GM12874 (cell line): ENCODE results near the gene GDF10.

Source experiments
- TF ChIP-seq, protein P1 (sequence below): IDR thresholded peaks from 2 replicates; pipeline ENCODE4 v1.5.1; 2011; ENCODE audit warnings: low read depth, mild to moderate bottlenecking, control low read depth, low read length, moderate library complexity; ENCODE audit not compliant: insufficient read depth

GDF10 gene

DNA sequence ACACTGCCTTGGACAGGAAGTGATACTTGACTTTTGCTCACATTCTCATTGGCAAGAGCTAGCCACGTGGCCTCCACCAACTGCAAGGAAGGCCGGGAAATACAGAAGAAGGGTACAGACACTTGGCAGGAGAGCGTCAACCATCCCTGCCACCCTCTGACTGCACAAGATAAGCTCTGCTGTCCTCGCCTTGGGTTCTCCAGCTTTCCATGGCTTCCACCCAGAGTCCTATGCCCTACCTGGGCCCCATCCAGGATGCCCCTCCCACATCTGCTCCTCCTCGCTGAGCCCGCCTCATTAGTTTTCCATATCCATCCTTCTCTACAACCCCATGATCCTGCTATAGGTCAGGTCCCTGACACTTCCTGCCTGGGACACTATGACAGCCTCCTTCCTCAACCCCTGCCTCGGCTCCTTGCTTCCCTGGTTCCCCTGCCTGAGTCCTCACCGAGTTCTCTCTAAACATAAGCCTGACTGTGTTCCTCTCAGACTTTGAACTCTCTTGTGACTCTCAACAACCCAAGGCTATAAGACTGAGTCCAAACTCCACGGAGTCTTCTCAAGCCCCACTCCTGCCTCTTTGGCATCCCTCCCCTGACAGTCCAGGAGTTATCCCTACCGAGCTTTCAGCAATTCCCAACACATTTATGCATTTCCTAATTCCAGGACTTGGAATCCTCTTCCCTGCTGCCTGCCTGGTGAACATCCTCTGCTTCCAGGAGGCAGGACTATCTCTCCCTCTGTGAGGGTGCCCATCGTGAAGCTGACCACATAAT is 23.2 kb upstream of the GDF10 start:
- TF ChIP-seq, protein P1, sequence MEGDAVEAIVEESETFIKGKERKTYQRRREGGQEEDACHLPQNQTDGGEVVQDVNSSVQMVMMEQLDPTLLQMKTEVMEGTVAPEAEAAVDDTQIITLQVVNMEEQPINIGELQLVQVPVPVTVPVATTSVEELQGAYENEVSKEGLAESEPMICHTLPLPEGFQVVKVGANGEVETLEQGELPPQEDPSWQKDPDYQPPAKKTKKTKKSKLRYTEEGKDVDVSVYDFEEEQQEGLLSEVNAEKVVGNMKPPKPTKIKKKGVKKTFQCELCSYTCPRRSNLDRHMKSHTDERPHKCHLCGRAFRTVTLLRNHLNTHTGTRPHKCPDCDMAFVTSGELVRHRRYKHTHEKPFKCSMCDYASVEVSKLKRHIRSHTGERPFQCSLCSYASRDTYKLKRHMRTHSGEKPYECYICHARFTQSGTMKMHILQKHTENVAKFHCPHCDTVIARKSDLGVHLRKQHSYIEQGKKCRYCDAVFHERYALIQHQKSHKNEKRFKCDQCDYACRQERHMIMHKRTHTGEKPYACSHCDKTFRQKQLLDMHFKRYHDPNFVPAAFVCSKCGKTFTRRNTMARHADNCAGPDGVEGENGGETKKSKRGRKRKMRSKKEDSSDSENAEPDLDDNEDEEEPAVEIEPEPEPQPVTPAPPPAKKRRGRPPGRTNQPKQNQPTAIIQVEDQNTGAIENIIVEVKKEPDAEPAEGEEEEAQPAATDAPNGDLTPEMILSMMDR = no peak

DNA sequence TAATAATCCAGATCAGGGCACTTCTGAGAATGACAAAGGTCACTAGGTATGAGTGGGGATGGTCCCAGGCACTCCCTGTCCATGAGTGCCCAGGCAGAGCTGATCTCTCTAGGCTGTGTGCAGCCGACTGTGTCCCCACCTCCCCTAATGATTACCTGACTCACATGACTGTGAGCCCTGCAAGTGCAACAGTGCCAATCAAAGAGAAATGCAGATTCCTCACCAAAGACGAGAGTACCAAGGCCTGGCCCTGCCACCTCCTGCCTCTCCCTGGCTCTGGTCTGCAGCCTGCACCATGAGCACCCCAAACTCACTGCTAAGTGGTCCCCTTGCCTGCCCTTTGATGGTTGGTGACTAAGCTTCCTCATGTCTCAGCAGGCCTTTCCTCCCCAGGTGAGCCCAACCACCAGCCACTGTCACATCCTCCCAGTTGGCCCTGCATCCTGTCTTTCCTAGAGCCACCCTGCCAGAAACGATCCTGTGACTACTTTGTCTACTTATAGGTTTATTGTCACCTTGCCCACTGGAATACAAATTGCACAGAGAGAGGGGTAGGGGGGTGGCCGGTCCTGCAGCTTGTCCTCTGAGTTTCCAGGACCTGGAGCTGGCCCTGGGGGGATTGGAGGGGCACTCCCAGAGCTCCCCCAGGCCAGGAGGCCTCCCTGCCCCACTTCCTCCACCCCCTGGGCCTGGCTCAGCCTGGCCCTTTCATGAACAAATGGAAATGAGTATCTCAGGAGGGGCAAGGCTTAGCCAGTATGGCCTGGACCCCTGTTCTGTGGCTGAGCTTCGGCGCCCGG is 22.4 kb upstream of the GDF10 start:
- TF ChIP-seq, protein P1 = no peak

DNA sequence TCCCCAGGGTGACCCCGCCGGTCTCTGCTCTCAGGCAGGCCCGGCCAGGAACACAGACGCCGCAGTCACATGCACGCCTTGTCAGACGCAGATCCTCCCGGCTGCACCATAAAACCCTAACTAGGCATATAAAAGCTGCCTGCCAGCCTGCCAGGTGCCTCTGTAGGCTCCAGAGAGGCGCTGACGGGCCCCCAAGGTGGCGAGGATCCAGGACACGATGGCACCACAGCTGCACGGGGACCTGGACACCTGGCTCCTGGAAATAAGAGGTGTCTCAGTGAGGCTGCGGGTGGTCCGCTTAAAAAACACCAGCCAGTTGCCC is 21.9 kb upstream of the GDF10 start:
- TF ChIP-seq, protein P1 = no peak

DNA sequence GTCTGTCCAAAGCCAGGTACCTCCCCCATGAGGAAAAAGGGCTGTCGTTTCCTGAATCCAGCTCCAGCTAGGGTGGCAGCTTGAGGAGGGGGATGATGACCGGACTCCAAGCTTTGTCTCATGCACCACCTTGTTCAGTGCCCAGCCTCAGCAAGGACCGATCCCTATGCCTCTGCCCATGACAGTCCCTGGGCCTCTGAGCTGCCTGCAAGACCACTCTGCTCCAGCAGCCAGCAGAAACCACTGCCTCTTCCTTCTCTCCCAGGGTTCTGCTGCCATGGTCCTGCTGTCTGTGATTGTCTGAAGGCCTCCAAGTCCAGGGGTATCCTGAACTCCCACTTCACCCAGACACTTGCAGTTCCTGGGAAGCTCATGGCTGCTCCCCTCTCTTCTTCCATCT is 21.3 kb upstream of the GDF10 start:
- TF ChIP-seq, protein P1 = no peak

DNA sequence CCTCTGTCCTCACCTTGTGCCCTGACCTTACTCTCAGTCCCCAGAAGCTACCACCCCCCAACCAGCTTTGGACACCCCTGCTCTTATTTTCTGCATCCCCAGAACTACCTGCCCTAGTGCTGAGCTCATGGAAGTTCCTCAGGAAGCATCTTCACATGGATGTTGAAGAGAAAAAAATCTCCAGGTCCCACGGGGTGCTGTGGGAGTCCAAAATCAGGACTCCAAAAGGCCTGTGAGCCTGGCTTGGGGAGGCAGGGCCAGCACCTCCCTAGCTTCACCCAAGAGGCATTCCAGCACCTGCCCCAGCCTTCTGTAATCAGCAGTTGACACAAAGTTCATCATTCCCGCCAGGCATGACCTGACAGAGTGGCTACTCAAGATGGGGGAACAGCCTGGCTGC is 20.7 kb upstream of the GDF10 start:
- TF ChIP-seq, protein P1 = no peak

DNA sequence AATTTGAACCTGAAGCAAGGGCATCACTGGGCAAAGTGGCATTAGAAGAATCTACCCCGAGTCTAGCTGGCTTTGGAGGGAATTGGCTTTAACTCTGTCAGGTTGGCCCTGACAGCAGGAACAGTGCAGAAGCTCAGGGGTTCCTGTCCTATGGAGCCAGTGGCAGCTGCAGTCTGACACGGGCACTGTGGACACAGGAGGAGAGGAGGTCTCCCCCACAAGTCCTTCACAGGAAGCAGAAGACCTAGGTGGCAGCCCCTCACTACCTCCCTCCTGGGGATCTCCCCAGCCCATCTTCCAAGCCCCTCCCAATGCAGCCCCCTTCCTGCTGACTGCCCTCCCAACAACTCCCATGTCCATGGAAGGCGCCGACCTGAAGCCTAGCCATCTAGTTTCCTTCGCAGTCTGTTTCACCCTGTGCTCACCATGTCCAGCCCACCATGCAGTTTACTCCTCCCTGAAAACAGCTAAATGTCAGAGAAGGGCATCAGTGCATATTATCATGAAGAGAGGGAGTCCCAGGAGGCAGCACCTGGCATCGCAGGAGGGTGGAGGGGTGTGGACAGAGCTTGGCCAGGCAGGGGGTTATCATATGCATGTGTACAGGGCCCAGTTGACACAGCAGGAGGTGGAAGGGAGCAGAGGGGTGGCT is 17.9 kb upstream of the GDF10 start:
- TF ChIP-seq, protein P1 = no peak

DNA sequence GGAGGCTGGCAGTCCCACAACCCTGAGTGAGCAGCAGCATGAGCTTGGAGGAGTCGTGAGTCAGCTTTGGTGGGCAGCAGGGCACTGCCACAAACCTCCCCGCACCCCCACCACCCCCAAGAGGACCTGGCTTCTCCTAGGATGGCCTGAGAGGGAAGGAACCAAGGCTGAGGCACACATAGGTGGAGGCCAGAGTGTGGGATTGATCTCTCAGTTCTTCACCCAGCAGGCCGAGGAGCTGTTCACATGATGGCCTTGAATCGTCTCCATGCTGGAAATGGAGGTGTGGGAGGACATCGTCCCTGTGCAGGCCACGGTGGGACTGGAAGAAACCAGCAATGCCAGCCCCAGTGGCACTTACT is 17.4 kb upstream of the GDF10 start:
- TF ChIP-seq, protein P1 = no peak
